Activated CD4-positive, alpha-beta T cell treated with anti-CD3 and anti-CD28 coated beads, Interleukin-2, amount 10 ng/mL, durations not matched to agents 7 days and 5 days (primary cell): ENCODE data around the gene TMEM184A. TPM values are rescaled to one million over a fixed set of nuclear protein-coding genes. Genes with fewer than 3 reads are reported as not detected.

Experiments used
- CTCF ChIA-PET: fragments of 350-600 bp; sonication (Branson Sonifier 250); formaldehyde crosslinking; loops from one replicate; lab custom pipeline; 2021; ENCODE audit warnings: antibody characterized with exemption; lab: Charles Lee
- POLR2A ChIA-PET: fragments of 350-600 bp; sonication (Branson Sonifier 250); formaldehyde crosslinking; loops from one replicate; lab custom pipeline; 2021; ENCODE audit warnings: antibody characterized with exemption; lab: Charles Lee
- DNase-seq: peaks from one replicate; pipeline ENCODE4 v3.0.0-alpha.2; 2020
- H3K27ac Mint-ChIP-seq: one replicate; pipeline ENCODE4 v1.8.0; 2021; ENCODE audit warnings: mild to moderate bottlenecking, moderate library complexity, mixed read lengths
- H3K27me3 Mint-ChIP-seq: one replicate; pipeline ENCODE4 v1.8.0; 2021; ENCODE audit warnings: mixed read lengths
- H3K36me3 Mint-ChIP-seq: one replicate; pipeline ENCODE4 v1.8.0; 2021; ENCODE audit warnings: low read depth, mixed read lengths
- H3K4me1 Mint-ChIP-seq: one replicate; pipeline ENCODE4 v1.8.0; 2021; ENCODE audit warnings: mixed read lengths
- H3K4me3 Mint-ChIP-seq: one replicate; pipeline ENCODE4 v1.8.0; 2021; ENCODE audit warnings: mild to moderate bottlenecking, moderate library complexity, mixed read lengths
- H3K9me3 Mint-ChIP-seq: one replicate; pipeline ENCODE4 v1.8.0; 2021; ENCODE audit warnings: mixed read lengths
- total RNA-seq, 2 experiments: library from RNA; stranded (reverse); gene quantifications; one replicate each; pipeline ENCODE4 v1.2.3, GENCODE V29; 2021

Gene TMEM184A
- total RNA-seq, 2 experiments from 2014 or later, result not detected

DNA sequence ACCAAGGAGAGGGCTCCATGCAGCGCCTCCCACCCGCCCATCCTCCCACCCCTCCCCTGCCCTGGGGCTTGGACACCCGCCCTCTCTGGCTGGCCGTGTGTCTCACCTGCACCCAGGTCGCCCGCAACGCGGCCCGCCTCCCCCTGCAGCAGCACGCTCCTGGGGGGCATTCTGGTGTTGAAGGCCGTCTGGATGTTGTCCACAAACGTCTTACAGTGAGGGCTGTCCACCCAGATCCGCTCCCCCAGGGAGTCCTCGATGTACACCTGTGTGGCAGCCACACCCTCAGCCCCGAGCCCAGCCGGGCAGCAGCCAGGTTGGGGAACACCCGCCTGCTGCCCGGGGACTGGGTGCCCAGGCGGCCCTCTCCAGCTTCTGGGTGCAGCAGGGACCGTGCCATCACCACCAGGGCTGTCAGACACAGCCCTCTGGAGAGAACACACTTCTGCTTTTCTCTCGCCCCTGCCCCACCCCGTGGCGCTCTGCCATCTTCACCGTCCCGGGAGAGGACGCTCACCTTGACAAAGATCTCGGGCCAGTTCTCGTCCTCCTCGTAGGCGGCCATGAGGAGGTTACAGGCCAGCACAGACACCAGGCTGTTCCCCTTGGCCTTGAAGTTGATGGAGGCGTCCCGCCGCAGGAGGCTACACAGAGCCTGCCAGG is 56.5 kb downstream of the TMEM184A start:
- POLR2A ChIA-PET, result no interaction called here

GRCh38 chr7:1498370-1499305 is 57.4 kb downstream of the TMEM184A start:
- ChIA-PET POLR2A (no interaction called here), CTCF (interaction anchor here (0.9 to 1.7 kb wide), 3 partner anchors 13 to 24 kb away, joined by 3 to 5 read pairs (median 4); no protein-coding TSS in a partner anchor)
- no peak for DNase-seq
- no peak overlapping the region for H3K27ac Mint-ChIP-seq
- H3K27me3 Mint-ChIP-seq, result no peaks in the 10 kb centered on the region
- peaks cover 24% of the 10 kb centered on the region for H3K4me1 Mint-ChIP-seq
- no peak overlapping the region for H3K4me3 Mint-ChIP-seq
- H3K9me3 Mint-ChIP-seq, result no peaks in the 10 kb centered on the region
- peaks cover 20% of the 10 kb centered on the region for H3K36me3 Mint-ChIP-seq

More for the DNA sequence above, 56.5 kb downstream of the TMEM184A start:
- H3K4me1 Mint-ChIP-seq, result peaks cover 28% of the 10 kb centered on the region
- no peak overlapping the region for H3K4me3 Mint-ChIP-seq
- CTCF ChIA-PET, result interaction anchor here (1.7 kb wide), 1 partner anchor 14 kb away, joined by 5 read pairs; no protein-coding TSS in a partner anchor
- H3K9me3 Mint-ChIP-seq, result no peaks in the 10 kb centered on the region
- H3K36me3 Mint-ChIP-seq, result peaks cover 20% of the 10 kb centered on the region
- no peak for DNase-seq
- H3K27me3 Mint-ChIP-seq, result no peaks in the 10 kb centered on the region
- no peak overlapping the region for H3K27ac Mint-ChIP-seq

- Mint-ChIP-seq H3K9me3 (no peaks in the 10 kb centered on the region), H3K27ac (no peak overlapping the region), H3K4me3 (no peak overlapping the region), H3K36me3 (peaks cover 20% of the 10 kb centered on the region), H3K4me1 (peaks cover 12% of the 10 kb centered on the region), H3K27me3 (no peaks in the 10 kb centered on the region)
- CTCF ChIA-PET, result interaction anchor here (1.0 to 1.7 kb wide), 2 partner anchors 12 to 19 kb away, joined by 4 to 5 read pairs; no protein-coding TSS in a partner anchor
- DNase-seq, result no peak
- POLR2A ChIA-PET, result no interaction called here
Observed at GRCh38 chr7:1497293-1497927, 58.6 kb downstream of the TMEM184A start.

- H3K4me3 Mint-ChIP-seq, result no peak overlapping the region
- H3K4me1 Mint-ChIP-seq, result peaks cover 5% of the 10 kb centered on the region
- ChIA-PET CTCF (no interaction called here), POLR2A (no interaction called here)
- H3K36me3 Mint-ChIP-seq, result peaks cover 22% of the 10 kb centered on the region
- H3K9me3 Mint-ChIP-seq, result no peaks in the 10 kb centered on the region
- H3K27me3 Mint-ChIP-seq, result no peaks in the 10 kb centered on the region
- DNase-seq, result no peak
- no peak overlapping the region for H3K27ac Mint-ChIP-seq
Observed at GRCh38 chr7:1496531-1497292, 59.3 kb downstream of the TMEM184A start.

DNA sequence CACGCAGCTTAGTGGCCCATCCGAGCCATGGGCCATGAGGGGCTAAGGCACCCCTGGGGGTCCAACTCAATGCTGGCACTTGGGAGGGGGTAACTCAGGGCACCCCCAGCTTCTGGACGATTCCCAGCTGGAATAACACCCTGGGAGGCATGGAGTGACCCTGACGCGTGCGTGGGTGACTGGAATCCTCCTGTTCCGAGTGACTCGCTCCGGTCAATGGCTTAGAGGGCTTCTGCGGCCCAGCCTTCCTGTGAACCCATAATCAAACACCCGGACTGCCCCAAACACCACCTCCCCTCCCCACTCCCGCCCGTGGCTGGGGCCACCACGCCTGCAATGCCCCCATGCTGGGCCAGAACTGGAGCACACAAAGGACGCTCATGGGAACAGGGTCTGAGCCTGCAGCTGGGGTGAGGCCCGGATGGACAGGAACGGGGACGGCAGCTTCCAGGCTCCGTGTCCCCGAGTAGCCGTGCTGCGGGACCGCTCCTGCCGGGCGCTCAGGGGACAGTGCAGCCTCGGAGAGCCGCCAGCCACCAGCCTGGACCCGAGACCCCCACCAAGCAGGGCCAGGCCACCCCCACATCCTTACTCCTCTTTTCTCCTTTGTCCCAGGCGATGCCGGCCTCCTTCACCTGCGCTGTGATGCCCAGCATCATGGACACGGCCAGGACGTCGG is 60.3 kb downstream of the TMEM184A start:
- Mint-ChIP-seq H3K27me3 (no peaks in the 10 kb centered on the region), H3K9me3 (no peaks in the 10 kb centered on the region), H3K4me3 (no peak overlapping the region), H3K4me1 (peaks cover 2% of the 10 kb centered on the region), H3K27ac (no peak overlapping the region), H3K36me3 (peaks cover 28% of the 10 kb centered on the region)
- ChIA-PET CTCF (no interaction called here), POLR2A (no interaction called here)
- DNase-seq, result no peak

DNA sequence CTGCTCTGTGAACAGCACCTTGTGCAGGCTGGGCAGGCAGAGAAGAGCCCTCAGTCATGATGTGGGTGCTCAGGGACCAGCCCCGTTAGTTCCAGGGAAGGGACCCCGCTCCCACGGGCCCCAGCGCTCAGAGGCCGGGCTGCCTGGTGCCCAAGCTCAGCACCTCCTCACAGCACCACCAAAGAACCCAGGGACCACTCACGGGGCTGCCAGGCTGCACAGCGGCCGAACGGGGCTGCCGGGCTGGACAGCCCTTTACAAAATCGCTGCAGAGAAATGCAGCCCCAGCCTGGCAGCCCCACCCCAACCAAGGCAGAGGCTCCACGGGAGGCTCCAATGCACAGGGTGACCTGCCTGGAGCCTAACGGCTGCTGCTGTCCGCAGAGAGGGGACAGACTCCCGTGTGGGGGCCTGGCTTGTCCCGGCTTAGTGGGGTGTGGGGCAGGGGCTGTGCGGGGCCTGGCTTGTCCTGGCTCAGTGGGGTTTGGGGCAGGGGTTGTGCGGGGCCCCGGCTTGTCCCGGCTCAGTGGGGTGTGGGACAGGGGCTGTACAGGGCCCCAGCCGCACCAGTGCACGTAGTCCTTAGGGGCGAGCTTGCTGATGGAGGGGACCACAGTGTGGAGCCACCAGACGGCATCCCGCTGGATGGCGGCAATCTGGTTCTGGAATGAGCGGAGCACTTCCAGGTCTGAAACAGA is 61.0 kb downstream of the TMEM184A start:
- no peak overlapping the region for H3K4me3 Mint-ChIP-seq
- ChIA-PET CTCF (no interaction called here), POLR2A (no interaction called here)
- no peaks in the 10 kb centered on the region for H3K9me3 Mint-ChIP-seq
- no peak overlapping the region for H3K27ac Mint-ChIP-seq
- H3K36me3 Mint-ChIP-seq, result peaks cover 24% of the 10 kb centered on the region
- DNase-seq, result no peak
- no peaks in the 10 kb centered on the region for H3K27me3 Mint-ChIP-seq
- H3K4me1 Mint-ChIP-seq, result no peaks in the 10 kb centered on the region

- ChIA-PET POLR2A (no interaction called here), CTCF (no interaction called here)
Observed at GRCh38 chr7:1494447-1494846, 61.6 kb downstream of the TMEM184A start.

DNA sequence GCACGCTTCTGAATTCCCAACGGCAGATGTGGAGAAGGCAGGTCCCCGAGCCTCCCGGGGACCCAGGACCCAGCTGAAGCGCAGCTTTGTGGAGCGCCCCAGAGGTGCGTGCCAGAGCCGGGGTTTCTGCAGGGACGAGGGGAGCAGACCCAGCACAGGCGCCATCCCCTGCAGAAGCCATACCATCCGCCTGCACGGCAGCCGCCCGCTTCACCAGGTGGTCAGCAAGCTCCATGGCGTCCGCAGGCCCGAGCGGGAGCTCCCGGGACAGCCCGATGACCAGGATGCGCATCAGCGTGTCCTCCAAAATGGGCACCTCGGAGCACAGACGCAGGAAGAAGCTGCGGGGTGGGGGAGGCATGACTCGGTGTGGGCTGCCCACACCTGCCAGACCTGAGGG is 62.4 kb downstream of the TMEM184A start:
- no peak for DNase-seq
- Mint-ChIP-seq H3K4me1 (no peaks in the 10 kb centered on the region), H3K27ac (no peak overlapping the region), H3K4me3 (no peak overlapping the region), H3K27me3 (no peaks in the 10 kb centered on the region), H3K9me3 (no peaks in the 10 kb centered on the region), H3K36me3 (peaks cover 25% of the 10 kb centered on the region)
- POLR2A ChIA-PET, result no interaction called here
- CTCF ChIA-PET, result no interaction called here

More at GRCh38 chr7:1494447-1494846, 61.6 kb downstream of the TMEM184A start:
- no peak overlapping the region for H3K4me3 Mint-ChIP-seq
- H3K9me3 Mint-ChIP-seq, result no peaks in the 10 kb centered on the region
- peaks cover 22% of the 10 kb centered on the region for H3K36me3 Mint-ChIP-seq
- no peak overlapping the region for H3K27ac Mint-ChIP-seq
- no peaks in the 10 kb centered on the region for H3K4me1 Mint-ChIP-seq
- DNase-seq, result no peak
- H3K27me3 Mint-ChIP-seq, result no peaks in the 10 kb centered on the region

DNA sequence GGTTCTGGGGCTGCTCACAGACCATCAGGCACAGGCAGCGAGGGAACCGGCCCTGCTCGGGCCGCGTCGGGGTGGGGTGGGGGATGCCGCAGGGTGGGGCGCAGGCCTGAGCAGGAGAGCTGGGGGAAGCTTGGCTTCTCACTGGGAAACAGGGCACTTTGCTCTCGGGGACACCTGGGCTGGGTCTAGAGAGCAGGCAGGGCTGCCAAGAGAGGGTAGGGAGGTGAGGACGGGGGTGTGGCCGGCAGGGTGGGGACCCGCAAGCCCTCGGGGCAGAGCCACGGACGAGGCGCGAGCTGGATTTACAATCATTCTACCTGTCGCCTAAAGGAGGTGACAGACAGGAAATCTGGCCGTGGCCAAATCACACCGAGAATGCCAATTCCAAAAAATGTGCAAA is 62.9 kb downstream of the TMEM184A start:
- Mint-ChIP-seq H3K36me3 (peaks cover 25% of the 10 kb centered on the region), H3K27me3 (no peaks in the 10 kb centered on the region), H3K27ac (no peak overlapping the region), H3K9me3 (no peaks in the 10 kb centered on the region), H3K4me1 (no peaks in the 10 kb centered on the region), H3K4me3 (no peak overlapping the region)
- ChIA-PET POLR2A (no interaction called here), CTCF (no interaction called here)
- DNase-seq, result no peak

- no peaks in the 10 kb centered on the region for H3K9me3 Mint-ChIP-seq
- ChIA-PET CTCF (no interaction called here), POLR2A (no interaction called here)
- H3K4me1 Mint-ChIP-seq, result no peaks in the 10 kb centered on the region
- H3K27ac Mint-ChIP-seq, result no peak overlapping the region
- H3K27me3 Mint-ChIP-seq, result no peaks in the 10 kb centered on the region
- no peak overlapping the region for H3K4me3 Mint-ChIP-seq
- no peak for DNase-seq
- H3K36me3 Mint-ChIP-seq, result peaks cover 25% of the 10 kb centered on the region
Observed at GRCh38 chr7:1492640-1493039, 63.4 kb downstream of the TMEM184A start.
